ENCODE results near the gene USP6NL.

Gene USP6NL

GRCh38 chr10:11407939-11408338 is 203.5 kb downstream of the USP6NL start:
- FAIRE-seq, result no peak

- no peak for FAIRE-seq
These were observed 204.7 kb downstream of the USP6NL start for GRCh38 chr10:11406746-11407145.

DNA sequence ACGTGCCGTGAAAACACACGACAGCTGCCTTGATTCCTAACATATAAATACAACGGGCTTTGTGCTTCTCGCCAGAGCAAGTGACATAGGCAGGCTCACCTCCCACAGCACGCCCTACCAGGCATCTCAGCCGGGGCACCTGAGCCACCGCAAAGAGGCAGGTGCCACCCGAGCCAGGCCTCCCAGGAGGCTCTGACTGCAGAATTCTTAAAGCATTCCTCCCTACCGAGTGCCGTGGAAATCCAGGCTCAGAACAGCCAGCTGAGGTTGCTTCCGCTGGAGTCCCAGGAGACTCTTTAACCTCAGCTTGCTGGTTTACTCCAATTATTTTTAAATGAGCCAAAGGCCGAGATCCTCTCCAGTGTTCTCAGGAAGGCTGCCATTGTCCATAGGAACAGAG is 206.5 kb downstream of the USP6NL start:
- FAIRE-seq, result no peak

Data from endometrium (tissue), 2 donors.